ENCODE measurements around the gene CCDC97. TPM values are rescaled to one million over a fixed set of nuclear protein-coding genes. Genes with fewer than 3 reads are reported as not detected.

Gene CCDC97
- total RNA-seq, 1 experiment from 2014 or later = 23.0 TPM

DNA sequence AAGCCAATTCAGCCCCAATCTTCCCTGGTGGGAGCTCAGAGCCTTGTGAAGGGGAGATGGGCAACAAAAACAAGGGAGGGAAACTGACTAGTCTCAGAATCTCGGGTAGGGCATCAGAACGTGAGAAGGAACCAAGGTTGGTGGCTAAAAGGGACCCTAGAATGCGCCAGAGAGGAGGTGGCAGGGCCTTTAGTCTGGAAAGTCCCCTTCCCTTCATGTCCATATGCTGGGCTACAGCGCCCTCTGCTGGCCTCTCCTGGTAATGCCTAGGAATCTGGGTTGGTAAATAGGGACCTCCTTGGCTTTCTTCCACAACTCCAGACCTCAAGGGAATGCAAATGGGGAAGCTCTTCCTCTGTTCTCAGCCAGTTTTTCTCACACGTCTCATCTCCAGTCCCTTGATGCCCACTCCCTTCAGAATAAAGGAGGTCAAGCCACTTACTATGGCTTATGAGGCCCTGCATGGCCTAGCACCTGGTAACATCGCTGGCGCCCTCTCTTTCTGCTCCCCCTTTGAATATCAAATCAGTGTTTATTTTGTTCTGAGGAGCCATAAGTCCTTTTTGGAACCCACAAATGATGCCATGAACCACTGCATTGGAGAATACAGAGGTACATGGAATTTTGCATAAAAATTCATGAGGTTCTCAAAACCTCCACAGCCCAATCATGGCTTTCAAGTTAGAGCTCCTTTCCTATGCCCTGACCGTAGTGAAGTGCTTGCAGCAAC is 1.4 kb upstream of the CCDC97 start:
- peak; percentile 85 for TF ChIP-seq RAD21 (IDR thresholded peaks at IDR 0.05; ENCODE audit: low read depth)
- peak; percentile 67 for TF ChIP-seq POLR2AphosphoS5 (IDR thresholded peaks at IDR 0.05; ENCODE audit: low read depth, low read length)
- TF ChIP-seq, protein P1, sequence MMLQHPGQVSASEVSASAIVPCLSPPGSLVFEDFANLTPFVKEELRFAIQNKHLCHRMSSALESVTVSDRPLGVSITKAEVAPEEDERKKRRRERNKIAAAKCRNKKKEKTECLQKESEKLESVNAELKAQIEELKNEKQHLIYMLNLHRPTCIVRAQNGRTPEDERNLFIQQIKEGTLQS (IDR thresholded peaks at IDR 0.05) = no peak
- TF ChIP-seq, protein P2, sequence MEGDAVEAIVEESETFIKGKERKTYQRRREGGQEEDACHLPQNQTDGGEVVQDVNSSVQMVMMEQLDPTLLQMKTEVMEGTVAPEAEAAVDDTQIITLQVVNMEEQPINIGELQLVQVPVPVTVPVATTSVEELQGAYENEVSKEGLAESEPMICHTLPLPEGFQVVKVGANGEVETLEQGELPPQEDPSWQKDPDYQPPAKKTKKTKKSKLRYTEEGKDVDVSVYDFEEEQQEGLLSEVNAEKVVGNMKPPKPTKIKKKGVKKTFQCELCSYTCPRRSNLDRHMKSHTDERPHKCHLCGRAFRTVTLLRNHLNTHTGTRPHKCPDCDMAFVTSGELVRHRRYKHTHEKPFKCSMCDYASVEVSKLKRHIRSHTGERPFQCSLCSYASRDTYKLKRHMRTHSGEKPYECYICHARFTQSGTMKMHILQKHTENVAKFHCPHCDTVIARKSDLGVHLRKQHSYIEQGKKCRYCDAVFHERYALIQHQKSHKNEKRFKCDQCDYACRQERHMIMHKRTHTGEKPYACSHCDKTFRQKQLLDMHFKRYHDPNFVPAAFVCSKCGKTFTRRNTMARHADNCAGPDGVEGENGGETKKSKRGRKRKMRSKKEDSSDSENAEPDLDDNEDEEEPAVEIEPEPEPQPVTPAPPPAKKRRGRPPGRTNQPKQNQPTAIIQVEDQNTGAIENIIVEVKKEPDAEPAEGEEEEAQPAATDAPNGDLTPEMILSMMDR (IDR thresholded peaks at IDR 0.05 in 2 of 3, conservative IDR thresholded peaks at IDR 0.05 in 1 of 3; ENCODE audit: borderline replicate concordance in 1 of 3, insufficient read depth in 1 of 3, low read depth in 2 of 3, low read length in 2 of 3) = peak; percentile 78 to 98 (median 97); a peak in 5 of 6 replicates
- peak; percentile 3; the same call in 1 of the 2 replicates for TF ChIP-seq JUND (IDR thresholded peaks at IDR 0.05)
- no peaks in the 10 kb centered on the region for H3K9me3 ChIP-seq (ENCODE audit: control insufficient read depth in 1 of 2, insufficient read depth in 1 of 2, low read depth in 1 of 2, low read length in 2 of 2)
- peak overlapping the region; percentile 88 for H3K27ac ChIP-seq (ENCODE audit: low read depth, low read length)
- peaks cover 12 to 25% of the 10 kb centered on the region in 2 experiments for H3K4me1 ChIP-seq (ENCODE audit: control insufficient read depth in 1 of 2, insufficient read depth in 2 of 2, low read length in 2 of 2)
- no peaks in the 10 kb centered on the region for H3K9me2 ChIP-seq (ENCODE audit: insufficient read depth)
- H3K79me2 ChIP-seq (ENCODE audit: insufficient read depth, low read length) = peaks cover 29% of the 10 kb centered on the region
- no peak overlapping the region for H2AFZ ChIP-seq (ENCODE audit: low read depth, low read length, poor library complexity, severe bottlenecking)
- peak overlapping the region; percentile 95 for H3K4me2 ChIP-seq (ENCODE audit: low read length)
- H3K27me3 ChIP-seq (ENCODE audit: insufficient read depth, low read length) = no peaks in the 10 kb centered on the region
- ChIA-PET RAD21 (ENCODE audit: low non-redundant PET in 1 of 2, low total read pairs in 2 of 2, uncharacterized antibody in 2 of 2, unreplicated experiment in 2 of 2) (interaction anchor here in 1 of 2 experiments (0.7 kb wide), 1 partner anchor 164 kb away, joined by 3 read pairs; no protein-coding TSS in a partner anchor), POLR2A (no interaction called here), CTCF (interaction anchor here (0.8 to 2.2 kb wide), 15 partner anchors 8 to 334 kb away, joined by 3 to 22 read pairs (median 4); partner anchors contain the start of gene B9D2)
- ATAC-seq = peak; percentile 62
- DNase-seq (ENCODE audit: low read depth, low spot score) = peak; percentile 73
- peak overlapping the region; percentile 84; the same call in 1 of the 2 replicates for H3K9ac ChIP-seq (ENCODE audit: low read length)
- BruUV-seq (replicated peaks) = no TSS peak
- H3K4me3 ChIP-seq (replicated peaks in 1 of 2; ENCODE audit: low read depth in 1 of 2, low read length in 2 of 2) = peak overlapping the region in 1 of 2 experiments; percentile 92; a peak in 3 of 4 replicates
- peaks cover 23 to 54% of the 10 kb centered on the region in 2 experiments for H3K36me3 ChIP-seq (ENCODE audit: control insufficient read depth in 1 of 2, insufficient read depth in 2 of 2, low read length in 2 of 2)
- peaks cover 4% of the 10 kb centered on the region; the same call in 1 of the 2 replicates for H4K20me1 ChIP-seq (ENCODE audit: insufficient read depth)
- intact Hi-C loops (cut with micrococcal nuclease) = loop anchor here (1.0 to 2.0 kb wide), 2 partner anchors 104 to 334 kb away; no protein-coding TSS in a partner anchor

Measured in HCT116 (cell line).